ENCODE measurements around the gene CDPF1.
"Not testable (repeated sequence)": the region's sequence is repeated elsewhere in the genome, so short reads cannot be mapped to it uniquely, and the experiment has no call there.

The CDPF1 gene

GRCh38 chr22:46212195-46212594 is 37.9 kb downstream of the CDPF1 start:
- no peak for TF ChIP-seq EZH2 (IDR thresholded peaks at IDR 0.05)
- no peak for TF ChIP-seq FOXP2 (optimal IDR thresholded peaks at IDR 0.05; ENCODE audit: control extremely low read depth, extremely low read length, insufficient read depth)
- no peak for TF ChIP-seq POLR2AphosphoS5 (IDR thresholded peaks at IDR 0.05; ENCODE audit: borderline replicate concordance, low read depth, low read length)
- H3K36me3 ChIP-seq (ENCODE audit: insufficient read depth, low read length), result no peaks in the 10 kb centered on the region
- no peaks in the 10 kb centered on the region for H3K9me3 ChIP-seq (ENCODE audit: low read depth, low read length)
- H3K9ac ChIP-seq (ENCODE audit: insufficient read length), result no peak overlapping the region
- no peak overlapping the region for H3K27ac ChIP-seq
- H3K4me3 ChIP-seq, result no peak overlapping the region
- no peak for DNase-seq (ENCODE audit: low read depth, low spot score)

- no peak overlapping the region for H3K27ac ChIP-seq
- no peak for TF ChIP-seq EZH2 (IDR thresholded peaks at IDR 0.05)
- no peak for TF ChIP-seq FOXP2 (optimal IDR thresholded peaks at IDR 0.05; ENCODE audit: control extremely low read depth, extremely low read length, insufficient read depth)
- no peak for TF ChIP-seq POLR2AphosphoS5 (IDR thresholded peaks at IDR 0.05; ENCODE audit: borderline replicate concordance, low read depth, low read length)
- H3K4me3 ChIP-seq, result no peak overlapping the region
- no peak overlapping the region for H3K9ac ChIP-seq (ENCODE audit: insufficient read length)
- no peaks in the 10 kb centered on the region for H3K9me3 ChIP-seq (ENCODE audit: low read depth, low read length)
- no peak for DNase-seq (ENCODE audit: low read depth, low spot score)
- no peaks in the 10 kb centered on the region for H3K36me3 ChIP-seq (ENCODE audit: insufficient read depth, low read length)
Measured at GRCh38 chr22:46209262-46209661, 40.8 kb downstream of the CDPF1 start.

- no peak for DNase-seq (ENCODE audit: low read depth, low spot score)
- Histone ChIP-seq H3K36me3 (ENCODE audit: insufficient read depth, low read length) (no peaks in the 10 kb centered on the region), H3K4me3 (no peak overlapping the region), H3K9me3 (ENCODE audit: low read depth, low read length) (no peaks in the 10 kb centered on the region), H3K9ac (ENCODE audit: insufficient read length) (no peak overlapping the region), H3K27ac (no peak overlapping the region)
- TF ChIP-seq EZH2 (IDR thresholded peaks at IDR 0.05) (no peak), POLR2AphosphoS5 (IDR thresholded peaks at IDR 0.05; ENCODE audit: borderline replicate concordance, low read depth, low read length) (no peak)
Measured at GRCh38 chr22:46203601-46203980, 46.5 kb downstream of the CDPF1 start.

GRCh38 chr22:46202897-46203600 is 47.0 kb downstream of the CDPF1 start:
- no peak overlapping the region for H3K27ac ChIP-seq
- TF ChIP-seq POLR2AphosphoS5 (IDR thresholded peaks at IDR 0.05; ENCODE audit: borderline replicate concordance, low read depth, low read length) (no peak), EZH2 (IDR thresholded peaks at IDR 0.05) (no peak), FOXP2 (optimal IDR thresholded peaks at IDR 0.05; ENCODE audit: control extremely low read depth, extremely low read length, insufficient read depth) (no peak)
- DNase-seq (ENCODE audit: low read depth, low spot score), result no peak

GRCh38 chr22:46201059-46201757 is 48.9 kb downstream of the CDPF1 start:
- H3K9me3 ChIP-seq (ENCODE audit: low read depth, low read length), result no peaks in the 10 kb centered on the region
- H3K36me3 ChIP-seq (ENCODE audit: insufficient read depth, low read length), result no peaks in the 10 kb centered on the region
- no peak for DNase-seq (ENCODE audit: low read depth, low spot score)
- H3K4me3 ChIP-seq, result no peak overlapping the region
- H3K27ac ChIP-seq, result no peak overlapping the region
- no peak overlapping the region for H3K9ac ChIP-seq (ENCODE audit: insufficient read length)
- no peak for TF ChIP-seq POLR2AphosphoS5 (IDR thresholded peaks at IDR 0.05; ENCODE audit: borderline replicate concordance, low read depth, low read length)
- no peak for TF ChIP-seq FOXP2 (optimal IDR thresholded peaks at IDR 0.05; ENCODE audit: control extremely low read depth, extremely low read length, insufficient read depth)
- TF ChIP-seq EZH2 (IDR thresholded peaks at IDR 0.05), result no peak

More at GRCh38 chr22:46202897-46203600, 47.0 kb downstream of the CDPF1 start:
- Histone ChIP-seq H3K36me3 (ENCODE audit: insufficient read depth, low read length) (no peaks in the 10 kb centered on the region), H3K9me3 (ENCODE audit: low read depth, low read length) (no peaks in the 10 kb centered on the region), H3K4me3 (no peak overlapping the region), H3K9ac (ENCODE audit: insufficient read length) (no peak overlapping the region)

GRCh38 chr22:46198806-46199205 is 51.3 kb downstream of the CDPF1 start:
- not testable (repeated sequence) for H3K4me3 ChIP-seq; H3K9me3 ChIP-seq (ENCODE audit: low read depth, low read length); DNase-seq (ENCODE audit: low read depth, low spot score); H3K9ac ChIP-seq (ENCODE audit: insufficient read length); H3K27ac ChIP-seq; H3K36me3 ChIP-seq (ENCODE audit: insufficient read depth, low read length)

GRCh38 chr22:46198274-46198673 is 51.8 kb downstream of the CDPF1 start:
- no peaks in the 10 kb centered on the region for H3K9me3 ChIP-seq (ENCODE audit: low read depth, low read length)
- no peaks in the 10 kb centered on the region for H3K36me3 ChIP-seq (ENCODE audit: insufficient read depth, low read length)
- no peak overlapping the region for H3K9ac ChIP-seq (ENCODE audit: insufficient read length)
- H3K4me3 ChIP-seq, result no peak overlapping the region
- no peak for DNase-seq (ENCODE audit: low read depth, low spot score)
- no peak overlapping the region for H3K27ac ChIP-seq
- no peak for TF ChIP-seq EZH2 (IDR thresholded peaks at IDR 0.05)
- TF ChIP-seq FOXP2 (optimal IDR thresholded peaks at IDR 0.05; ENCODE audit: control extremely low read depth, extremely low read length, insufficient read depth), result no peak
- no peak for TF ChIP-seq POLR2AphosphoS5 (IDR thresholded peaks at IDR 0.05; ENCODE audit: borderline replicate concordance, low read depth, low read length)

- no peak overlapping the region for H3K9ac ChIP-seq (ENCODE audit: insufficient read length)
- no peak for DNase-seq (ENCODE audit: low read depth, low spot score)
- H3K9me3 ChIP-seq (ENCODE audit: low read depth, low read length), result no peaks in the 10 kb centered on the region
- no peaks in the 10 kb centered on the region for H3K36me3 ChIP-seq (ENCODE audit: insufficient read depth, low read length)
- no peak for TF ChIP-seq POLR2AphosphoS5 (IDR thresholded peaks at IDR 0.05; ENCODE audit: borderline replicate concordance, low read depth, low read length)
- TF ChIP-seq EZH2 (IDR thresholded peaks at IDR 0.05), result no peak
- no peak for TF ChIP-seq FOXP2 (optimal IDR thresholded peaks at IDR 0.05; ENCODE audit: control extremely low read depth, extremely low read length, insufficient read depth)
- no peak overlapping the region for H3K27ac ChIP-seq
- no peak overlapping the region for H3K4me3 ChIP-seq
Measured at GRCh38 chr22:46196278-46196677, 53.8 kb downstream of the CDPF1 start.
